Lower lobe of right lung (tissue), 2 donors: ENCODE data around the gene COL26A1. TPM values are rescaled to one million over a fixed set of nuclear protein-coding genes. Genes with fewer than 3 reads are reported as not detected.

Experiments used
- ATAC-seq, 2 donors: fragments of 200-7000 bp; cut with Tn5 transposase; one replicate each; pipeline ENCODE4 v1.9.1; 2020 to 2022; ENCODE audit warnings: mild to moderate bottlenecking in 2 of 2, moderate library complexity in 2 of 2
- DNase-seq: peaks from one replicate; pipeline ENCODE4 v3.0.0-alpha.2; 2020
- H3K27ac ChIP-seq: fragments of 200-600 bp; one replicate; pipeline ENCODE4 v1.8.0; 2022
- H3K27me3 ChIP-seq: fragments of 200-600 bp; one replicate; pipeline ENCODE4 v1.8.0; 2022; ENCODE audit warnings: low read depth
- H3K36me3 ChIP-seq: fragments of 200-600 bp; one replicate; pipeline ENCODE4 v1.8.0; 2022; ENCODE audit warnings: mild to moderate bottlenecking
- H3K4me1 ChIP-seq: fragments of 200-600 bp; one replicate; pipeline ENCODE4 v1.8.0; 2022
- H3K4me3 ChIP-seq: fragments of 200-600 bp; one replicate; pipeline ENCODE4 v1.8.0; 2022; ENCODE audit warnings: mild to moderate bottlenecking
- H3K9me3 ChIP-seq: fragments of 200-600 bp; one replicate; pipeline ENCODE4 v1.8.0; 2022
- CTCF ChIP-seq: fragments of 200-600 bp; IDR thresholded peaks from one replicate; pipeline ENCODE4 v1.8.0; 2022; ENCODE audit warnings: antibody characterized with exemption, mild to moderate bottlenecking
- intact Hi-C: fragments of 100-400 bp; cut with DNase I; formaldehyde crosslinking; loops from one replicate; pipeline ENCODE4 v1.11.0; 2022
- total RNA-seq: library from RNA; stranded (reverse); fragmentation: NEBNext Ultra II Directional; extraction: Animal tissue kit (Norgen Biotek cat#: 25700); gene quantifications from one replicate; pipeline ENCODE4 v1.2.1, GENCODE V29; 2021
- donor health status: DM: no; HTN: yes; CAD: no; lungs with severe emphysema.

The COL26A1 gene
- total RNA-seq, 1 donor from 2014 or later = 0.24 TPM

- no peaks in the 10 kb centered on the region for H3K36me3 ChIP-seq
- ATAC-seq (no peak), DNase-seq (no peak)
These were observed 169.9 kb downstream of the COL26A1 start for GRCh38 chr7:101532400-101533102.

GRCh38 chr7:101533103-101533465 lies 170.4 kb downstream of the COL26A1 start:
- Histone ChIP-seq H3K4me1 (no peaks in the 10 kb centered on the region), H3K4me3 (no peak overlapping the region), H3K27me3 (peaks cover 9% of the 10 kb centered on the region), H3K36me3 (no peaks in the 10 kb centered on the region), H3K27ac (no peak overlapping the region), H3K9me3 (no peaks in the 10 kb centered on the region)
- TF ChIP-seq CTCF = no peak
- intact Hi-C loops = no loop called here
- ATAC-seq = no peak
- DNase-seq = no peak

More at GRCh38 chr7:101532400-101533102, 169.9 kb downstream of the COL26A1 start:
- Histone ChIP-seq H3K27ac (no peak overlapping the region), H3K4me1 (no peaks in the 10 kb centered on the region), H3K9me3 (no peaks in the 10 kb centered on the region), H3K4me3 (no peak overlapping the region), H3K27me3 (peaks cover 9% of the 10 kb centered on the region)
- TF ChIP-seq CTCF = no peak
- intact Hi-C loops = no loop called here

DNA sequence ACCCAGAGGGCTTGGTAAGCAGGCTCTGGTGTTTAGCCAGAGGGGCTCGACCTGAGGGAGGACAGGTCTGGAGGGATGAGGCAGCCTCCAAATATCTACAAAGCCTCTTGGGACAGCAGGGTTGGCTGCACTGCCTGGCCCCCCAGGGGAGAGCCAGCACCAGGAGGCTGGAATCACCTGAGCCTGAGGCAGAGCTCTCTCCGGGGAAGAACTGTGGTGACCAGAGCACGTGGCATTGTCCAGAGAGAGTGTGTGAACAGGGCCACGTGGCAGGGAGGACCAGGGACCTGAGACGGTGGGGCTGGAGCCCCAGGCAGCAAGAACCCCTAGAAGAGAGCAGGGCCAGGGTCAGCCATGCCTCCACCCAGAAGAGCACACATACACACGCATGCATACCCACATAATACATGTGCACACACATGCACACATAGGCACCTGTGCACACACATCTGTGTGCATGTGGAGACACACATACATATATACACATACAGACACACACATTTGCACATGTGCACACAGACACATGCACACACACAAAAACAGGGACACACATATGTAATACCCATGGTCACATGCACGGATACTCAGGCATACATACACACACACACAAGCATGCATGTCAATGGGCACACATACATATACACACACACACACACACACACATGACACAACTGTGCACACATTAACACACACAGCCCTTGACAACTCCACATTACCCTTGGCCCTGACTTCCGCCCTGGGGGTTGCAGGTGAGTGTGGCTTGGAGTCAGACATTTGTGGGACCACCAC lies 171.5 kb downstream of the COL26A1 start:
- TF ChIP-seq CTCF = no peak
- Histone ChIP-seq H3K27me3 (peaks cover 9% of the 10 kb centered on the region), H3K9me3 (no peaks in the 10 kb centered on the region), H3K36me3 (no peaks in the 10 kb centered on the region), H3K4me3 (no peak overlapping the region), H3K4me1 (no peaks in the 10 kb centered on the region), H3K27ac (no peak overlapping the region)
- DNase-seq = no peak
- no peak for ATAC-seq
- intact Hi-C loops = no loop called here

DNA sequence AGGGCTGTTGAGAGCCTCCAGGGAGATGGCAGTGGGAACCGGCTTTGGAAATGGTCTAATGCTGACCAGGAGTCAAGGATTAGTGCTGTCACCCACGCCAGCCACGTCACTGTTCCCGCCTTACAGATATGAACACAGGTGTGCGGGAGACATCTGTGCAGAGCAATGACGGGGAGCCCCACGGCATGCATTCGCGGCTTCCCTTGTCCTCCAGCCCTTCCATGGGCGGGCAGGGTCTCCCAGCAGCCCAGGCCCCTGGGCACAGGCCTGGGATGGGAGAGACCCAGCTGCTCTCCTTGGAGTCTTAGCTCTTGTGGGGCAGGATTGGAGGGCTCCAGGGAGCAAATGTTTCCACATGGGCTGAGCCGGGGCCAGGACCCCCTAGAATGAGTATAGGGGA lies 172.2 kb downstream of the COL26A1 start:
- no peak for TF ChIP-seq CTCF
- no peaks in the 10 kb centered on the region for H3K4me1 ChIP-seq
- H3K4me3 ChIP-seq = no peak overlapping the region
- no peak overlapping the region for H3K27ac ChIP-seq
- ATAC-seq = no peak
- H3K36me3 ChIP-seq = no peaks in the 10 kb centered on the region
- H3K27me3 ChIP-seq = peaks cover 9% of the 10 kb centered on the region
- no peaks in the 10 kb centered on the region for H3K9me3 ChIP-seq
- DNase-seq = no peak
- intact Hi-C loops = no loop called here

GRCh38 chr7:101535351-101535751 lies 172.7 kb downstream of the COL26A1 start:
- no peak for TF ChIP-seq CTCF
- ATAC-seq (no peak), DNase-seq (no peak)
- H3K27me3 ChIP-seq = peaks cover 9% of the 10 kb centered on the region
- no peaks in the 10 kb centered on the region for H3K36me3 ChIP-seq
- intact Hi-C loops = no loop called here
- H3K27ac ChIP-seq = no peak overlapping the region
- H3K4me3 ChIP-seq = no peak overlapping the region
- H3K4me1 ChIP-seq = no peaks in the 10 kb centered on the region
- H3K9me3 ChIP-seq = no peaks in the 10 kb centered on the region
